Bladder microvascular endothelial cell (primary cell): ENCODE results near the gene PDILT. TPM values are rescaled to one million over a fixed set of nuclear protein-coding genes. Genes with fewer than 3 reads are reported as not detected.

Experiments
- total RNA-seq: library from RNA; depleted of rRNA; stranded (reverse); fragments of >200 nt; gene quantifications from 2 replicates; pipeline ENCODE4 v1.2.3, GENCODE V29; 2014

PDILT gene
- not detected in 2 replicates for total RNA-seq

GRCh38 chr16:20404637-20405036 lies at the start of gene PDILT:
Gene PDILT, minus strand, starts transcription at chr16:20404737. Its CDS starts 5,437 bp downstream, at chr16:20399300.

GRCh38 chr16:20451364-20451763 lies 46.8 kb upstream of the PDILT start, which contains the start of gene ACSM2A:
Gene ACSM2A, plus strand, starts transcription at chr16:20451521. Its CDS starts 8,594 bp downstream, at chr16:20460115.

GRCh38 chr16:20409398-20410120 lies 5.0 kb upstream of the PDILT start, which contains the start of gene ACSM5:
Gene ACSM5, plus strand, starts transcription at chr16:20409534. Its CDS starts 1,951 bp downstream, at chr16:20411485.

GRCh38 chr16:20352615-20353014 lies 51.9 kb downstream of the PDILT start, which contains the start of gene UMOD:
Gene UMOD, minus strand, starts transcription at chr16:20352715. Its CDS starts 1,978 bp downstream, at chr16:20350737.

GRCh38 chr16:20327444-20328041 lies 77.0 kb downstream of the PDILT start, which contains the start of gene GP2:
Gene GP2, minus strand, starts transcription at chr16:20327513. Its CDS starts 1,082 bp downstream, at chr16:20326431.

Other genes starting within 250 kb of the PDILT start
- gene GP2, start 77.2 kb downstream of the PDILT start, total RNA-seq, result not detected in 2 replicates
- gene UMOD, start 52.0 kb downstream of the PDILT start, total RNA-seq, result not detected in 2 replicates
- gene ACSM5, start 4.8 kb upstream of the PDILT start, total RNA-seq, result 0.44 TPM in 1 of 2 replicates, not detected in the other
- gene ACSM2A, start 46.8 kb upstream of the PDILT start, total RNA-seq, result 0.06 and 0.16 TPM in 2 replicates
- gene ACSM2B, start 171.6 kb upstream of the PDILT start, total RNA-seq, result 0.16 TPM in 1 of 2 replicates, not detected in the other